ENCODE data around the gene CCDC85A. TPM values are rescaled to one million over a fixed set of nuclear protein-coding genes. Genes with fewer than 3 reads are reported as not detected.

CCDC85A gene
- total and polyA plus RNA-seq, 5 donors from 2014 or later = not detected

DNA sequence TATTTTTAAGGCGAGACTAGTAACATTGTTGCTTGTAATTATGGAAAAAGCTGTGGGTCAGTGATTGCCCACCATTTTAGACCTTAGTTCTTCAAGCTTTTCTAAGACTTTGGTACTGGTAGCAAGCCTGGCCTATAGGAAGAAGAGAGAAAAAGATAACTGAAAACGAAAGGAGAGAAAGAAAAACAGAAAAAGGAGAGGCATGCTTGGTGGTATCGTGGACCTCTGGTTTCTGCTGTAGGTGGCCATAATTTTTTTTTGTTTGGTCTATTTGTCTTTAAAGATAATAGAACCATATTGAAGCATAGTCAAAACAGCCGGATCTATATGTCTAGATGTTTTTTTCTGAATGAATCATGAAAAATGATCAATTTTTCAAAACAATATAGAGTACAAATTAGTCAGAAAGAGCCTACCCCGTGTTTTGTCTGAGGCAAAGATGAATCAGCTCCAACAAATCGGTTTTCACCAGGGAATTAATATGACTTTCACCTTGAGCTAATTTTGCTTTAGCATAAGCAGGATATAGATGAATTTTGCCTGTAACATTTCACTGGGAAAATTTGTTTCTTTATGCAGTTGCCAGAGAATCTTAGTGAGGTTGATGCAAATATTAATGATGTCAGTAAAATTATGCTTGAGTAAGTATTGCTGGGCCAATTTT lies 45.7 kb downstream of the CCDC85A start:
- no peak for ATAC-seq (ENCODE audit: low read depth in 2 of 2)
- Mint-ChIP-seq H3K4me3 (no peak overlapping the region), H3K4me1 (no peaks in the 10 kb centered on the region), H3K9me3 (peaks cover 0 to 6% (median 3%) of the 10 kb centered on the region in 7 donors), H3K27ac (no peak overlapping the region), H3K36me3 (no peaks in the 10 kb centered on the region), H3K27me3 (no peaks in the 10 kb centered on the region)
- H3K9me3 ChIP-seq (ENCODE audit: control insufficient read depth in 2 of 2, low read length in 2 of 2) = no peaks in the 10 kb centered on the region
- no peak overlapping the region for H3K4me3 ChIP-seq (ENCODE audit: low read depth, low read length)
- H3K4me1 ChIP-seq (ENCODE audit: control insufficient read depth, insufficient read depth, low read length, poor library complexity, severe bottlenecking) = no peaks in the 10 kb centered on the region
- no peak overlapping the region for H3K27ac ChIP-seq (ENCODE audit: insufficient read depth, low read length, poor library complexity, severe bottlenecking)
- no peaks in the 10 kb centered on the region for H3K27me3 ChIP-seq (ENCODE audit: control insufficient read depth, insufficient read depth, low read length)
- DNase-seq = no peak
- no peaks in the 10 kb centered on the region for H3K36me3 ChIP-seq (ENCODE audit: control insufficient read depth, insufficient read depth, low read length)

DNA sequence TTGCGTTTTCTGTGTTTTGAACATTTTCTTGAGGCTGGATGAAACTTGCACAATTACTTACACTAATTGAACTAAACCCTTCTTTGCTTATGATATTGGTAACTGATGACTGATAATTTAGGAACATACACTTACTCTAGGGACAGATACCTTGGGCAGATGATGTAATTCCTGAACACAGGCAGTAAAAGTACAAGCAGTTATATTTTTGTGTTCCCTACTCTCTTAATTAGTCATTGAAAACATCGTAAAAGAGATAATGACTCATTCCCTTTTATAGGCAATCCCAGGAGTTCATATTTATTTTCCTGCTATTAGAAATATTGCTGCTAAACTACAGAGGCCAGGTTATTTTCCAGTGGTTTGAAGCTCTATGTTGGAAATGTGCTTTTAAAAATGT lies 46.4 kb downstream of the CCDC85A start:
- H3K27me3 ChIP-seq (ENCODE audit: control insufficient read depth, insufficient read depth, low read length) = no peaks in the 10 kb centered on the region
- no peaks in the 10 kb centered on the region for H3K36me3 ChIP-seq (ENCODE audit: control insufficient read depth, insufficient read depth, low read length)
- no peaks in the 10 kb centered on the region for H3K4me1 Mint-ChIP-seq
- no peak for DNase-seq
- no peaks in the 10 kb centered on the region for H3K4me1 ChIP-seq (ENCODE audit: control insufficient read depth, insufficient read depth, low read length, poor library complexity, severe bottlenecking)
- H3K9me3 Mint-ChIP-seq = peaks cover 0 to 6% (median 3%) of the 10 kb centered on the region in 7 donors
- ATAC-seq (ENCODE audit: low read depth in 2 of 2) = no peak
- H3K9me3 ChIP-seq (ENCODE audit: control insufficient read depth in 2 of 2, low read length in 2 of 2) = no peaks in the 10 kb centered on the region
- no peak overlapping the region for H3K4me3 Mint-ChIP-seq
- H3K27me3 Mint-ChIP-seq = no peaks in the 10 kb centered on the region
- H3K27ac ChIP-seq (ENCODE audit: insufficient read depth, low read length, poor library complexity, severe bottlenecking) = no peak overlapping the region
- H3K36me3 Mint-ChIP-seq = no peaks in the 10 kb centered on the region
- no peak overlapping the region for H3K27ac Mint-ChIP-seq
- no peak overlapping the region for H3K4me3 ChIP-seq (ENCODE audit: low read depth, low read length)

DNA sequence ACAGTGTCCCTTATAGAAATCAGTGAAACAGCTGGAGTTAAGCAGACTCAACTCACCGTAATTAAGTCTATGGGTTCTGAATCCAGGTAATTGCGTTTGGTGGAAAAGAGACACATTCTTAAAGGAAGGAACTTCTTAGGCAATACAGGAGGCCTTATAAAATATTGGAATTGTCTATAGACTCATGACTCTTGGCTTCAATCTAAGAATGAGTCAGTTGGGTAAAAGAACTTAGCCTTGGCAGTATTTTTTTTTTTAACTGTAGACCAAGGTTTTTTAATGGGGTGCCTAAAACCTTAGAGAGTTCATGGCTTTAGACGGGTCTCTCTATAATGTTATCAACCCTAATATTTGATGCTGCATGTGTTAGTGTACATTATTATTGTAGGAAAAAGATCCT lies 47.6 kb downstream of the CCDC85A start:
- no peak overlapping the region for H3K4me3 ChIP-seq (ENCODE audit: low read depth, low read length)
- H3K9me3 Mint-ChIP-seq = peaks cover 0 to 6% (median 3%) of the 10 kb centered on the region in 7 donors
- no peak for DNase-seq
- no peaks in the 10 kb centered on the region for H3K9me3 ChIP-seq (ENCODE audit: control insufficient read depth in 2 of 2, low read length in 2 of 2)
- ATAC-seq (ENCODE audit: low read depth in 2 of 2) = no peak
- no peak overlapping the region for H3K27ac Mint-ChIP-seq
- no peaks in the 10 kb centered on the region for H3K27me3 ChIP-seq (ENCODE audit: control insufficient read depth, insufficient read depth, low read length)
- H3K4me3 Mint-ChIP-seq = no peak overlapping the region
- no peaks in the 10 kb centered on the region for H3K4me1 ChIP-seq (ENCODE audit: control insufficient read depth, insufficient read depth, low read length, poor library complexity, severe bottlenecking)
- no peaks in the 10 kb centered on the region for H3K36me3 ChIP-seq (ENCODE audit: control insufficient read depth, insufficient read depth, low read length)
- H3K36me3 Mint-ChIP-seq = no peaks in the 10 kb centered on the region
- no peak overlapping the region for H3K27ac ChIP-seq (ENCODE audit: insufficient read depth, low read length, poor library complexity, severe bottlenecking)
- no peaks in the 10 kb centered on the region for H3K27me3 Mint-ChIP-seq
- no peaks in the 10 kb centered on the region for H3K4me1 Mint-ChIP-seq

DNA sequence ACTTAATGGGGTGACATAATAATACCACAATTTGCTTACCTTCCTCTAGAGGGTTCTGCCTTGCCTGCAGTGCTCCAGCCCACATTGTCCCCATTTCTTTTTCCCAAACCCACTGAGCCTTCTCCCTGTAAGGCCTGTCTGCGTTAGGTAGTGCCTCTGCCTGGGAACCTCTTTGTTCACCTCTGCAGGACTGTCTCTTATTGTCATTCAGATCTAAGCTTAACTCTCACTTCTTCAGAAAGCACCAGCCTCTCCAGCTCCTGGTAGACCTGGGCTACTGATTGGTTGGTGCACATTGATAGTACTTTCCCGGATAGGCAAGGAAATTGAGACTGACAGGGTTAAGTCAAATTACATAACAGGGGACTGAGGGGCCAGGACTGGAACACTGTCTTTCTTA lies 49.1 kb downstream of the CCDC85A start:
- ATAC-seq (ENCODE audit: low read depth in 2 of 2) = no peak
- Histone ChIP-seq H3K27ac (ENCODE audit: insufficient read depth, low read length, poor library complexity, severe bottlenecking) (no peak overlapping the region), H3K4me3 (ENCODE audit: low read depth, low read length) (no peak overlapping the region), H3K4me1 (ENCODE audit: control insufficient read depth, insufficient read depth, low read length, poor library complexity, severe bottlenecking) (no peaks in the 10 kb centered on the region), H3K27me3 (ENCODE audit: control insufficient read depth, insufficient read depth, low read length) (no peaks in the 10 kb centered on the region), H3K36me3 (ENCODE audit: control insufficient read depth, insufficient read depth, low read length) (no peaks in the 10 kb centered on the region), H3K9me3 (ENCODE audit: control insufficient read depth in 2 of 2, low read length in 2 of 2) (no peaks in the 10 kb centered on the region)
- no peak overlapping the region for H3K4me3 Mint-ChIP-seq
- no peak overlapping the region for H3K27ac Mint-ChIP-seq
- no peaks in the 10 kb centered on the region for H3K4me1 Mint-ChIP-seq
- no peaks in the 10 kb centered on the region for H3K36me3 Mint-ChIP-seq
- H3K9me3 Mint-ChIP-seq = peaks cover 0 to 6% (median 3%) of the 10 kb centered on the region in 7 donors
- H3K27me3 Mint-ChIP-seq = no peaks in the 10 kb centered on the region
- no peak for DNase-seq

DNA sequence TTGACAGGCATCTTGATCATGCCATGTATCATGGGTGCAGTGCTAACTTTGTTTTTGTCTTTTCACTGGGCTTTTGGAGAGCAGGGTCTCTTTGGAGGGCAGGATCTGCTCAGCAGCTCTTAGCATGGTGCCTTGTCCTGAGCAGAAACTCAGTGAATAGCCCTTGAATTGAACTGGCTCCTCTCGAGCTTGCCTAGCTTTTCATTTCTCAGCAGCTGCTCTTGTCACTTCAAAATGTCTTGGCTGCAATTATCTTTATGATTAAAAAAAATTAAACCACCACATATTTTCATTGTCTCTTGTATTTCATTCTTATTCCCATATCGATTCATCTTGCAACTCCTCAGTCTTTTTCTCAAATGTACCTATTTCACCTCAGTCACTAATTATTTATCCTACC lies 50.5 kb downstream of the CCDC85A start:
- no peaks in the 10 kb centered on the region for H3K9me3 ChIP-seq (ENCODE audit: control insufficient read depth in 2 of 2, low read length in 2 of 2)
- Mint-ChIP-seq H3K27ac (no peak overlapping the region), H3K36me3 (no peaks in the 10 kb centered on the region), H3K4me1 (no peaks in the 10 kb centered on the region), H3K9me3 (peaks cover 0 to 6% (median 3%) of the 10 kb centered on the region in 7 donors), H3K4me3 (no peak overlapping the region), H3K27me3 (no peaks in the 10 kb centered on the region)
- no peak for ATAC-seq (ENCODE audit: low read depth in 2 of 2)
- H3K4me1 ChIP-seq (ENCODE audit: control insufficient read depth, insufficient read depth, low read length, poor library complexity, severe bottlenecking) = no peaks in the 10 kb centered on the region
- no peak for DNase-seq
- no peaks in the 10 kb centered on the region for H3K36me3 ChIP-seq (ENCODE audit: control insufficient read depth, insufficient read depth, low read length)
- H3K4me3 ChIP-seq (ENCODE audit: low read depth, low read length) = no peak overlapping the region
- no peak overlapping the region for H3K27ac ChIP-seq (ENCODE audit: insufficient read depth, low read length, poor library complexity, severe bottlenecking)
- H3K27me3 ChIP-seq (ENCODE audit: control insufficient read depth, insufficient read depth, low read length) = no peaks in the 10 kb centered on the region

DNA sequence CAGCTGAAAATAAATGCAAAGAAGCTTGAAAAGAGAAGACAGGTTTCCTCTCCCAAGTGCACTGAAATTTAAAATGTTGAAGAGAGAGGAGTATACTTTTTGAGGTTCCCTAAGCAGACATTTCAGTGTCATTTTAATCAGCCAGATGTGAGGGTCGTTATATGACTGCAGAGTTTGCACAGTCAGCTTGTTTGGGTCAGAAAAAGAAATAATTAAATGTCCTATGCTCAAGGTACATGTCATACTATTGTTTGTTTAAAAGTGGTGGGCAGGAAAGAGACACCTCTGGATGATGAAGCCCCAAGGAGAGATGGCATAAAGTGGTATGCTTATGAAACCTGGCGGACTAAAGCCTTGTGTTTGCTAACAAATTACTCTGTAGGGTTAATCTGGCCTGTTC lies 55.2 kb downstream of the CCDC85A start:
- Mint-ChIP-seq H3K27ac (no peak overlapping the region), H3K36me3 (no peaks in the 10 kb centered on the region), H3K4me1 (no peaks in the 10 kb centered on the region), H3K4me3 (no peak overlapping the region), H3K9me3 (peaks cover 2 to 12% (median 9%) of the 10 kb centered on the region in 7 donors), H3K27me3 (no peaks in the 10 kb centered on the region)
- H3K4me3 ChIP-seq (ENCODE audit: low read depth, low read length) = no peak overlapping the region
- no peaks in the 10 kb centered on the region for H3K36me3 ChIP-seq (ENCODE audit: control insufficient read depth, insufficient read depth, low read length)
- H3K27ac ChIP-seq (ENCODE audit: insufficient read depth, low read length, poor library complexity, severe bottlenecking) = no peak overlapping the region
- DNase-seq (no peak), ATAC-seq (ENCODE audit: low read depth in 2 of 2) (no peak)
- no peaks in the 10 kb centered on the region for H3K4me1 ChIP-seq (ENCODE audit: control insufficient read depth, insufficient read depth, low read length, poor library complexity, severe bottlenecking)
- H3K27me3 ChIP-seq (ENCODE audit: control insufficient read depth, insufficient read depth, low read length) = no peaks in the 10 kb centered on the region
- H3K9me3 ChIP-seq (ENCODE audit: control insufficient read depth in 2 of 2, low read length in 2 of 2) = no peaks in the 10 kb centered on the region

DNA sequence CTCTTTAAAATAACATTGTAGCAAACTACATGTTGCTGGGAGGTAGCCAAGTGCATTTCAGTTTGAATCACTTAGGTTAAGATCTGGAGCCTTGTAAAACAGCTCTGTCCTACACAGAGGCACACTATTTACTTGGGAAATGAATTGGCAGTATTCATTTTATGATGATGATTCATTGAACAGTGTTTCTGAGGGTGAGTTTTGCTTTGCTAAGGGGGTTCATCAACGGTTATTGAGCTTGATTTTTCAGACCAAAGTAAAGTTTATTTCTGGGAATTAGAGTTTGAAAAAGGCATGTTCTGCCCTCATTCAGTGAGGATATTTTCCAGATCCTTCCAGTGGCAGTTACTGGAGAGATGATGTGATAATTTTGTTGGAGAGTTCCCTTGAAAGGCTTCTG lies 55.6 kb downstream of the CCDC85A start:
- Mint-ChIP-seq H3K4me3 (no peak overlapping the region), H3K9me3 (peaks cover 2 to 12% (median 9%) of the 10 kb centered on the region in 7 donors), H3K4me1 (no peaks in the 10 kb centered on the region), H3K27me3 (no peaks in the 10 kb centered on the region), H3K27ac (no peak overlapping the region), H3K36me3 (no peaks in the 10 kb centered on the region)
- Histone ChIP-seq H3K4me1 (ENCODE audit: control insufficient read depth, insufficient read depth, low read length, poor library complexity, severe bottlenecking) (no peaks in the 10 kb centered on the region), H3K27me3 (ENCODE audit: control insufficient read depth, insufficient read depth, low read length) (no peaks in the 10 kb centered on the region), H3K27ac (ENCODE audit: insufficient read depth, low read length, poor library complexity, severe bottlenecking) (no peak overlapping the region), H3K4me3 (ENCODE audit: low read depth, low read length) (no peak overlapping the region), H3K9me3 (ENCODE audit: control insufficient read depth in 2 of 2, low read length in 2 of 2) (no peaks in the 10 kb centered on the region), H3K36me3 (ENCODE audit: control insufficient read depth, insufficient read depth, low read length) (no peaks in the 10 kb centered on the region)
- no peak for ATAC-seq (ENCODE audit: low read depth in 2 of 2)
- no peak for DNase-seq

DNA sequence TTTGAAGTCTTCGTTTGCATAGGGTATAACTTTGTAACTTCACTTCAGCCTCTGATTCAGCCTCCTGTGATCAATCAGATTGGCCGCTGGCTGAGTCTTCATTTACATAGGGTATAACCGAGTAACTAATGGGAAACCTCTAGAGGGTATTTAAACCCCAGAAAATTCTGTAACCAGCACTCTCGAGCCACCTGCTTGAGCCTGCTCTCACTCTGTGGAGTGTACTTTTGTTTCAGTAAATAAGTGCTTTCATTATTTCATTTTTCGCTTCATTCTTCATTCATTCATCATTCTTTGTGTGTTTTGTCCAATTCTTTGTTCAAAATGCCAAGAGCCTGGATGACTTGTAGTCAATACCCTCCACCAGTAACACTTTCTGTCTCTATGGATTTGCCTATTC lies 56.4 kb downstream of the CCDC85A start:
- no peaks in the 10 kb centered on the region for H3K4me1 ChIP-seq (ENCODE audit: control insufficient read depth, insufficient read depth, low read length, poor library complexity, severe bottlenecking)
- Mint-ChIP-seq H3K36me3 (no peaks in the 10 kb centered on the region), H3K9me3 (peaks cover 2 to 12% (median 9%) of the 10 kb centered on the region in 7 donors), H3K27me3 (no peaks in the 10 kb centered on the region), H3K4me3 (no peak overlapping the region), H3K4me1 (no peaks in the 10 kb centered on the region), H3K27ac (no peak overlapping the region)
- ATAC-seq (ENCODE audit: low read depth in 2 of 2) (no peak), DNase-seq (no peak)
- H3K27ac ChIP-seq (ENCODE audit: insufficient read depth, low read length, poor library complexity, severe bottlenecking) = no peak overlapping the region
- no peaks in the 10 kb centered on the region for H3K27me3 ChIP-seq (ENCODE audit: control insufficient read depth, insufficient read depth, low read length)
- no peaks in the 10 kb centered on the region for H3K36me3 ChIP-seq (ENCODE audit: control insufficient read depth, insufficient read depth, low read length)
- H3K9me3 ChIP-seq (ENCODE audit: control insufficient read depth in 2 of 2, low read length in 2 of 2) = no peaks in the 10 kb centered on the region
- no peak overlapping the region for H3K4me3 ChIP-seq (ENCODE audit: low read depth, low read length)
